Epithelial cell of alveolus of lung (primary cell): ENCODE results near the gene FOXD2. TPM values are rescaled to one million over a fixed set of nuclear protein-coding genes. Genes with fewer than 3 reads are reported as not detected.

Source experiments
- total RNA-seq: library from RNA; depleted of rRNA; stranded (reverse); fragments of >200 nt; gene quantifications from 2 replicates; pipeline ENCODE4 v1.2.1, GENCODE V29; 2015

The FOXD2 gene
- 0.26 TPM in 1 of 2 replicates, not detected in the other for total RNA-seq

GRCh38 chr1:47437447-47438164 is at the start of gene FOXD2:
FOXD2 (plus strand) TSS chr1:47438044; CDS start chr1:47438136, 92 bp downstream.

GRCh38 chr1:47415728-47416318 is 22.0 kb upstream of the FOXD2 start, which contains the start of gene FOXE3:
FOXE3 (plus strand) TSS chr1:47416285; CDS start chr1:47416316, 31 bp downstream.

Other genes with a start within 250 kb of the FOXD2 start
- not detected in 2 replicates for gene PDZK1IP1, start 248.0 kb upstream of the FOXD2 start, total RNA-seq
- under 0.01 TPM in 1 of 2 replicates, not detected in the other for gene TAL1, start 205.8 kb upstream of the FOXD2 start, total RNA-seq
- gene STIL, start 123.9 kb upstream of the FOXD2 start, total RNA-seq, result 5.7 and 15.1 TPM in 2 replicates
- gene CMPK1, start 104.3 kb upstream of the FOXD2 start, total RNA-seq, result 61.9 and 64.4 TPM in 2 replicates
- gene FOXE3, start 21.8 kb upstream of the FOXD2 start, total RNA-seq, result not detected in 2 replicates